HCT116 (cell line): Measurements from ENCODE around the gene DOCK1. TPM values are rescaled to one million over a fixed set of nuclear protein-coding genes. Genes with fewer than 3 reads are reported as not detected.

ENCODE experiments used
- ATAC-seq: fragments of 200-7000 bp; cut with Tn5 transposase; 2 replicates; pipeline ENCODE4 v1.9.1; 2020; ENCODE audit warnings: mild to moderate bottlenecking, moderate library complexity
- BruUV-seq: library from RNA; stranded (reverse); fragments of 400-500 nt; replicated peaks from 2 replicates; lab custom pipeline; 2021; lab: Mats Ljungman, UMichigan
- CTCF ChIA-PET: fragments of 300-600 bp; sonication (Branson Sonifier 250); formaldehyde crosslinking; loops from one replicate; lab custom pipeline; 2021; ENCODE audit warnings: antibody characterized with exemption; lab: Charles Lee
- POLR2A ChIA-PET: fragments of 300-600, 350-600 bp; sonication (Branson Sonifier 250); formaldehyde crosslinking; loops from one replicate; lab custom pipeline; 2021; ENCODE audit warnings: antibody characterized with exemption; lab: Charles Lee
- RAD21 ChIA-PET, 2 experiments: fragments of 300-600 bp; sonication (Branson Sonifier 250); formaldehyde crosslinking; loops; one replicate each; lab custom pipeline; 2023; ENCODE audit warnings: low total read pairs in 2 of 2; ENCODE audit not compliant: uncharacterized antibody in 2 of 2, unreplicated experiment in 2 of 2, low non-redundant PET in 1 of 2; lab: Charles Lee
- DNase-seq: peaks from one replicate; pipeline ENCODE4 v3.0.0-alpha.2; 2010; ENCODE audit warnings: low read depth, low spot score
- H2AFZ ChIP-seq: fragments of 200-600 bp; shearing (Covaris generic), sonication (generic); 2 replicates; pipeline ENCODE4 v1.6.1; 2017; ENCODE audit warnings: low read depth, mixed run types, mixed read lengths, antibody characterized with exemption, low read length; ENCODE audit not compliant: poor library complexity, severe bottlenecking
- H3K27ac ChIP-seq: 2 replicates; pipeline ENCODE4 v1.5.1; 2012; ENCODE audit warnings: low read depth, low read length
- H3K27me3 ChIP-seq: fragments of 200-600 bp; sonication (generic); 2 replicates; pipeline ENCODE4 v1.6.1; 2016; ENCODE audit warnings: mixed run types, low read length, mixed read lengths; ENCODE audit not compliant: insufficient read depth
- H3K36me3 ChIP-seq, 2 experiments: fragments of 200-500 bp in 1 of 2; fragments of 200-600 bp in 1 of 2; sonication (Bioruptor generic) in 1 of 2; sonication (generic) in 1 of 2; 2 replicates each; pipeline versions ENCODE4 v1.5.1 to v1.6.1; 2014 to 2016; ENCODE audit warnings: low read length in 2 of 2, inconsistent platforms in 1 of 2, mixed read lengths in 1 of 2, mixed run types in 1 of 2; ENCODE audit not compliant: insufficient read depth in 2 of 2, control insufficient read depth in 1 of 2
- H3K4me1 ChIP-seq, 2 experiments: fragments of 200-600 bp in 1 of 2; sonication (generic) in 1 of 2; 2 replicates each; pipeline versions ENCODE4 v1.5.1 to v1.6.1; 2012 to 2017; ENCODE audit warnings: low read length in 2 of 2, inconsistent platforms in 1 of 2, mild to moderate bottlenecking in 1 of 2, mixed read lengths in 1 of 2, mixed run types in 1 of 2, moderate library complexity in 1 of 2; ENCODE audit not compliant: insufficient read depth in 2 of 2, control insufficient read depth in 1 of 2
- H3K4me2 ChIP-seq: fragments of 200-600 bp; sonication (generic); 2 replicates; pipeline ENCODE4 v1.6.1; 2017; ENCODE audit warnings: mixed run types, low read length, mixed read lengths
- H3K4me3 ChIP-seq, 2 experiments: fragments of 200-600 bp in 1 of 2; sonication (generic) in 1 of 2; replicated peaks in 1 of 2; 2 replicates each; pipeline ENCODE4 v1.5.1; 2011 to 2016; ENCODE audit warnings: low read length in 2 of 2, control low read depth in 1 of 2, low read depth in 1 of 2, mild to moderate bottlenecking in 1 of 2, mixed read lengths in 1 of 2, mixed run types in 1 of 2
- H3K79me2 ChIP-seq: fragments of 200-600 bp; sonication (generic); 2 replicates; pipeline ENCODE4 v1.6.1; 2017; ENCODE audit warnings: mild to moderate bottlenecking, mixed run types, low read length, moderate library complexity, mixed read lengths; ENCODE audit not compliant: insufficient read depth
- H3K9ac ChIP-seq: fragments of 200-600 bp; sonication (generic); 2 replicates; pipeline ENCODE4 v1.6.1; 2016; ENCODE audit warnings: low read length, mixed read lengths
- H3K9me2 ChIP-seq: fragments of 200-600 bp; sonication (generic), shearing (Covaris generic); 2 replicates; pipeline ENCODE4 v1.6.1; 2017; ENCODE audit warnings: mixed run types, mild to moderate bottlenecking, moderate library complexity; ENCODE audit not compliant: insufficient read depth
- H3K9me3 ChIP-seq, 2 experiments: fragments of 200-500 bp in 1 of 2; fragments of 200-600 bp in 1 of 2; sonication (Bioruptor generic) in 1 of 2; sonication (generic) in 1 of 2; 2 replicates each; pipeline ENCODE4 v1.6.1; 2014 to 2017; ENCODE audit warnings: low read length in 2 of 2, mixed read lengths in 2 of 2, inconsistent platforms in 1 of 2, low read depth in 1 of 2, mild to moderate bottlenecking in 1 of 2, mixed run types in 1 of 2, moderate library complexity in 1 of 2; ENCODE audit not compliant: control insufficient read depth in 1 of 2, insufficient read depth in 1 of 2
- H4K20me1 ChIP-seq: fragments of 200-600 bp; sonication (generic), shearing (Covaris generic); 2 replicates; pipeline ENCODE4 v1.6.1; 2017; ENCODE audit warnings: mixed run types, mild to moderate bottlenecking, moderate library complexity; ENCODE audit not compliant: insufficient read depth
- CBX3 ChIP-seq: IDR thresholded peaks from 2 replicates; pipeline ENCODE4 v1.6.1; 2012; ENCODE audit warnings: low read depth
- CEBPB ChIP-seq: IDR thresholded peaks from 2 replicates; pipeline ENCODE4 v1.6.1; 2012; ENCODE audit warnings: low read depth
- FOSL1 ChIP-seq: IDR thresholded peaks from 2 replicates; pipeline ENCODE4 v1.6.1; 2012; ENCODE audit warnings: low read depth
- POLR2AphosphoS5 ChIP-seq: IDR thresholded peaks from 2 replicates; pipeline ENCODE4 v1.6.1; 2011; ENCODE audit warnings: mild to moderate bottlenecking, low read depth, low read length, moderate library complexity
- REST ChIP-seq: IDR thresholded peaks from 2 replicates; pipeline ENCODE4 v1.6.1; 2012; ENCODE audit warnings: low read depth
- SIN3A ChIP-seq: IDR thresholded peaks from 2 replicates; pipeline ENCODE4 v1.6.1; 2012; ENCODE audit warnings: low read depth
- SP1 ChIP-seq: IDR thresholded peaks from 2 replicates; pipeline ENCODE4 v1.6.1; 2012; ENCODE audit warnings: low read depth
- SRF ChIP-seq: IDR thresholded peaks from 2 replicates; pipeline ENCODE4 v1.6.1; 2012; ENCODE audit warnings: low read depth
- TCF7L2 ChIP-seq: IDR thresholded peaks from 2 replicates; pipeline ENCODE4 v1.7.0; 2011; ENCODE audit warnings: borderline replicate concordance, inconsistent platforms; ENCODE audit not compliant: insufficient read depth, insufficient read length; ENCODE audit errors: extremely low read depth
- ZFX ChIP-seq: fragments of 450-650 bp; IDR thresholded peaks from 2 replicates; pipeline ENCODE4 v1.6.1; 2017
- ZNF274 ChIP-seq: fragments of 200-500 bp; sonication (Bioruptor generic); IDR thresholded peaks from 2 replicates; pipeline ENCODE4 v1.6.1; 2014; ENCODE audit warnings: mild to moderate bottlenecking, low read depth, low read length, inconsistent platforms
- intact Hi-C: fragments of 100-400 bp; cut with micrococcal nuclease; formaldehyde crosslinking; loops from 2 replicates; pipeline ENCODE4 v1.10.0; 2022
- total RNA-seq: library from RNA; stranded (reverse); gene quantifications from one replicate; pipeline ENCODE4 v1.2.1, GENCODE V29; 2021; ENCODE audit not compliant: unreplicated experiment

Gene DOCK1
- total RNA-seq, 1 experiment from 2014 or later, result 46.5 TPM

GRCh38 chr10:127332631-127333030, 427.4 kb downstream of the DOCK1 start:
- Histone ChIP-seq H3K9me2 (no peaks in the 10 kb centered on the region), H3K27me3 (no peaks in the 10 kb centered on the region), H3K4me3 (no peak overlapping the region), H3K27ac (no peak overlapping the region), H4K20me1 (no peaks in the 10 kb centered on the region), H3K36me3 (no peaks in the 10 kb centered on the region), H3K4me2 (no peak overlapping the region), H2AFZ (no peak overlapping the region), H3K4me1 (no peaks in the 10 kb centered on the region), H3K9me3 (no peaks in the 10 kb centered on the region), H3K9ac (no peak overlapping the region)
- ATAC-seq, result no peak
- intact Hi-C loops, result no loop called here
- DNase-seq, result no peak
- BruUV-seq, result no TSS peak
- POLR2A ChIA-PET, result no interaction called here
- RAD21 ChIA-PET, result no interaction called here
- TF ChIP-seq CEBPB, result no peak
- TF ChIP-seq SIN3A, result no peak
- no peak for TF ChIP-seq REST
- no peak for TF ChIP-seq SRF
- TF ChIP-seq ZNF274, result no peak
- no peak for TF ChIP-seq TCF7L2
- no peak for TF ChIP-seq SP1
- no peak for TF ChIP-seq CBX3
- no peak for TF ChIP-seq ZFX
- no peak for TF ChIP-seq POLR2AphosphoS5
- no peak for TF ChIP-seq FOSL1
- TF ChIP-seq, all 23 proteins: peak for 0
- no peaks in the 10 kb centered on the region for H3K79me2 ChIP-seq
- CTCF ChIA-PET, result no interaction called here
